C4-2B (cell line): ENCODE measurements around the gene STPG2.

Experiments used
- CTCF ChIP-seq: fragments of 450-650 bp; conservative IDR thresholded peaks from 2 replicates; pipeline ENCODE4 v1.5.1; 2017; ENCODE audit warnings: mild to moderate bottlenecking
- ZFX ChIP-seq: fragments of 450-650 bp; IDR thresholded peaks from 2 replicates; pipeline ENCODE4 v1.6.1; 2017

GRCh38 chr4:97720869-97721432 lies 422.3 kb downstream of the STPG2 start:
- TF ChIP-seq CTCF: peak; percentile 71
- TF ChIP-seq ZFX: no peak
